ENCODE results near the gene TEN1. TPM values are rescaled to one million over a fixed set of nuclear protein-coding genes. Genes with fewer than 3 reads are reported as not detected.
A peak's percentile ranks its signal among the peaks of the same experiment; 100 is the strongest.

TEN1 gene
- total and polyA plus RNA-seq, 9 of the 15 experiments (the other 6 are each of a cell fraction or from before 2014, with no cell fraction given), result 1.3 to 25.7 (median 10.1) TPM

DNA sequence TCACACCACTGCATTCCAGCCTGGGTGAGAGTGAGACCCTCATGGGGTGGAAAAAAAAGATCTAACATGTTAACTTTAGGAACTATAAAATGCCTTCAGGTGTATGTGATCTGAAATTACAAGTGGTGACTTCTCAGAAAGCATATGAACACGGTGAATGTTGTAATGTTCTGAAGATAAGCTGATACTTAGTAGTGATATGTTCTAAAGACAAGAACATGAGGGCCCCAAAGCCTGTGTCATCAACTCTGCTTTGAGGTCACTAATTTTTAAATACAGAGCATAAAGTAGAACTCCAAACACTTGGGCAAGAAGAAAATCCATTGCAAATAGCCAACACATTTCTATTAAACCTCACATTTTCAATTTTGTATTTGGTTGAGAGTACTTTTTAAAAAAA lies 35.5 kb upstream of the TEN1 start:
- intact Hi-C loops (cut with micrococcal nuclease) (loop anchor here (5.0 kb wide), 1 partner anchor 34 kb away; the partner anchor contains the start of genes ACOX1 and TEN1), in situ Hi-C loops (cut with MboI) (no loop called here)
- H3K9me1 ChIP-seq (ENCODE audit: control insufficient read depth, insufficient read depth, low read length), result no peaks in the 10 kb centered on the region
- no peak overlapping the region for H2AFZ ChIP-seq (ENCODE audit: low read depth, low read length)
- no peak overlapping the region for H3K4me2 ChIP-seq (ENCODE audit: insufficient read depth, low read length)
- peaks cover 6% of the 10 kb centered on the region; the same call in 1 of the 3 replicates for H3K79me2 ChIP-seq (ENCODE audit: control insufficient read depth, insufficient read depth, low read length)
- no peaks in the 10 kb centered on the region for H4K20me1 ChIP-seq (replicated peaks; ENCODE audit: control insufficient read depth, insufficient read depth, low read length)
- TF ChIP-seq TEAD4 (IDR thresholded peaks at IDR 0.05; ENCODE audit: low read length) (0 out of 2 replicates have a peak, but pooled peaks have one; percentile 7), TEAD4 (CRISPR knock-in tag; IDR thresholded peaks at IDR 0.05; ENCODE audit: borderline replicate concordance) (no peak), SAFB (IDR thresholded peaks at IDR 0.05; ENCODE audit: borderline replicate concordance, low read depth, low read length) (no peak)
- ChIA-PET POLR2A (interaction anchor here (0.6 to 1.2 kb wide), 2 partner anchors 16 to 499 kb away, joined by 3 to 5 read pairs; no protein-coding TSS in a partner anchor), CTCF (ENCODE audit: low intra/inter-chr PET ratio) (no interaction called here)
- 0% methylated on average over 1 of the region's 1 CpG for WGBS (ENCODE audit: insufficient coverage, low coverage, missing lambda C conversion rate)
- DNase-seq (ENCODE audit: extremely low read depth in 1 of 4, low spot score in 3 of 4), result no peak
- no peak overlapping the region for H3K9ac ChIP-seq (ENCODE audit: insufficient read depth in 1 of 2, low read depth in 2 of 2, low read length in 2 of 2)
- peaks cover 20% of the 10 kb centered on the region; the same call in 2 of the 3 replicates for H3K36me3 ChIP-seq (ENCODE audit: control insufficient read depth, insufficient read depth, low read length)
- no peaks in the 10 kb centered on the region for H3K9me3 ChIP-seq (replicated peaks; ENCODE audit: control insufficient read depth, insufficient read depth, low read depth, low read length)
- peaks cover 0 to 13% of the 10 kb centered on the region in 2 experiments; a peak in 3 of 5 replicates for H3K4me1 ChIP-seq (replicated peaks in 1 of 2; ENCODE audit: control insufficient read depth in 2 of 2, insufficient read depth in 2 of 2, low read length in 2 of 2)
- FAIRE-seq, result no peak
- H3K27ac ChIP-seq (ENCODE audit: extremely low read depth, low read depth, low read length), result no peak overlapping the region
- H3K4me3 ChIP-seq, result no peak overlapping the region
- no peak for ATAC-seq
- no TSS peak for BruUV-seq (replicated peaks)
- no peaks in the 10 kb centered on the region for H3K27me3 ChIP-seq (ENCODE audit: control insufficient read depth in 2 of 2, insufficient read depth in 2 of 2, low read length in 2 of 2)

DNA sequence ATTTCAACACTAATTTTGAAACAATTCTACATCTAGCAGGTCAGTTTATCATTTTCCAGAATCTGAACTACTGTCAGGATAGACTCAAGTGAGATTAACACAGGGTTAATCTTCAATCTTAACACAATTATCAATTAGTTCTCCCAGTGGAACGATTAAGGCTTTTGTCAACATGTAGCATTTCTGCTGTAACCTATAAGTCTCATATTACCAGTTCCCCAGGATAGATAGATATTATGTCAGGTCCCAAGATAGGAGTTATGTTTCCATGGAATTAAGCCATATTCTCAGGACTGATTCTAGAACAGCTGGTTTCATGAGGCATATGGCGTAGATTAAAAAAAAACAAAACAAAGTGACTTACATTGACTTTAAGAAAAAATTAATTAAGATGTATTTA lies 33.8 kb upstream of the TEN1 start:
- TF ChIP-seq CCAR2 (IDR thresholded peaks at IDR 0.05; ENCODE audit: low read depth, low read length) (no peak), ELF1 (tag; IDR thresholded peaks at IDR 0.05) (no peak), RFX5 (IDR thresholded peaks at IDR 0.05; ENCODE audit: low read depth, low read length) (no peak), BDP1 (IDR thresholded peaks at IDR 0.05; ENCODE audit: insufficient read depth, insufficient read length) (no peak), SAP30 (IDR thresholded peaks at IDR 0.05; ENCODE audit: borderline replicate concordance, insufficient read depth, low read depth, low read length, poor library complexity, severe bottlenecking) (no peak)
- TF ChIP-seq, protein P1, sequence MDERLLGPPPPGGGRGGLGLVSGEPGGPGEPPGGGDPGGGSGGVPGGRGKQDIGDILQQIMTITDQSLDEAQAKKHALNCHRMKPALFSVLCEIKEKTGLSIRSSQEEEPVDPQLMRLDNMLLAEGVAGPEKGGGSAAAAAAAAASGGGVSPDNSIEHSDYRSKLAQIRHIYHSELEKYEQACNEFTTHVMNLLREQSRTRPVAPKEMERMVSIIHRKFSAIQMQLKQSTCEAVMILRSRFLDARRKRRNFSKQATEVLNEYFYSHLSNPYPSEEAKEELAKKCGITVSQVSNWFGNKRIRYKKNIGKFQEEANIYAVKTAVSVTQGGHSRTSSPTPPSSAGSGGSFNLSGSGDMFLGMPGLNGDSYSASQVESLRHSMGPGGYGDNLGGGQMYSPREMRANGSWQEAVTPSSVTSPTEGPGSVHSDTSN (CRISPR knock-in tag; IDR thresholded peaks at IDR 0.05; ENCODE audit: low read depth), result no peak
- TF ChIP-seq, protein P1 (tag; conservative IDR thresholded peaks at IDR 0.05; ENCODE audit: low read depth), result no peak
- TF ChIP-seq, protein P2, sequence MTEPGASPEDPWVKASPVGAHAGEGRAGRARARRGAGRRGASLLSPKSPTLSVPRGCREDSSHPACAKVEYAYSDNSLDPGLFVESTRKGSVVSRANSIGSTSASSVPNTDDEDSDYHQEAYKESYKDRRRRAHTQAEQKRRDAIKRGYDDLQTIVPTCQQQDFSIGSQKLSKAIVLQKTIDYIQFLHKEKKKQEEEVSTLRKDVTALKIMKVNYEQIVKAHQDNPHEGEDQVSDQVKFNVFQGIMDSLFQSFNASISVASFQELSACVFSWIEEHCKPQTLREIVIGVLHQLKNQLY (CRISPR knock-in tag; conservative IDR thresholded peaks at IDR 0.05), result no peak
- WGBS (ENCODE audit: insufficient coverage, low coverage, missing lambda C conversion rate), result 56% methylated on average over 2 of the region's 2 CpGs
- intact Hi-C loops (cut with micrococcal nuclease), result no loop called here
- no peaks in the 10 kb centered on the region for H3K9me3 ChIP-seq (replicated peaks; ENCODE audit: control insufficient read depth, insufficient read depth, low read depth, low read length)
- H3K4me1 ChIP-seq (replicated peaks in 1 of 2; ENCODE audit: control insufficient read depth in 2 of 2, insufficient read depth in 2 of 2, low read length in 2 of 2), result peaks cover 0 to 10% of the 10 kb centered on the region in 2 experiments; a peak in 3 of 5 replicates
- H3K4me2 ChIP-seq (ENCODE audit: insufficient read depth, low read length), result no peak overlapping the region
- ChIA-PET POLR2A (interaction anchor here (0.7 kb wide), 1 partner anchor 18 kb away, joined by 3 read pairs; no protein-coding TSS in a partner anchor), CTCF (ENCODE audit: low intra/inter-chr PET ratio) (interaction anchor here (0.6 kb wide), 1 partner anchor 421 kb away, joined by 4 read pairs; no protein-coding TSS in a partner anchor)
- H4K20me1 ChIP-seq (replicated peaks; ENCODE audit: control insufficient read depth, insufficient read depth, low read length), result no peaks in the 10 kb centered on the region
- peaks cover 5% of the 10 kb centered on the region; the same call in 1 of the 3 replicates for H3K79me2 ChIP-seq (ENCODE audit: control insufficient read depth, insufficient read depth, low read length)
- DNase-seq (ENCODE audit: extremely low read depth in 1 of 4, low spot score in 3 of 4) (no peak), FAIRE-seq (no peak), ATAC-seq (no peak)
- H3K9ac ChIP-seq (ENCODE audit: insufficient read depth in 1 of 2, low read depth in 2 of 2, low read length in 2 of 2), result no peak overlapping the region
- no peak overlapping the region for H3K4me3 ChIP-seq
- H2AFZ ChIP-seq (ENCODE audit: low read depth, low read length), result no peak overlapping the region
- H3K36me3 ChIP-seq (ENCODE audit: control insufficient read depth, insufficient read depth, low read length), result peaks cover 35% of the 10 kb centered on the region; the same call in 2 of the 3 replicates
- in situ Hi-C loops (cut with MboI), result no loop called here
- no peak overlapping the region for H3K27ac ChIP-seq (ENCODE audit: extremely low read depth, low read depth, low read length)
- no TSS peak for BruUV-seq (replicated peaks)
- H3K27me3 ChIP-seq (ENCODE audit: control insufficient read depth in 2 of 2, insufficient read depth in 2 of 2, low read length in 2 of 2), result no peaks in the 10 kb centered on the region
- H3K9me1 ChIP-seq (ENCODE audit: control insufficient read depth, insufficient read depth, low read length), result no peaks in the 10 kb centered on the region
